ENCODE measurements around the gene RASL12.

- TF ChIP-seq POLR2A (IDR thresholded peaks at IDR 0.05) (no peak), EP300 (IDR thresholded peaks at IDR 0.05) (peak in 2 of 4 donors; percentile 67 to 81)
- TF ChIP-seq, protein P1, sequence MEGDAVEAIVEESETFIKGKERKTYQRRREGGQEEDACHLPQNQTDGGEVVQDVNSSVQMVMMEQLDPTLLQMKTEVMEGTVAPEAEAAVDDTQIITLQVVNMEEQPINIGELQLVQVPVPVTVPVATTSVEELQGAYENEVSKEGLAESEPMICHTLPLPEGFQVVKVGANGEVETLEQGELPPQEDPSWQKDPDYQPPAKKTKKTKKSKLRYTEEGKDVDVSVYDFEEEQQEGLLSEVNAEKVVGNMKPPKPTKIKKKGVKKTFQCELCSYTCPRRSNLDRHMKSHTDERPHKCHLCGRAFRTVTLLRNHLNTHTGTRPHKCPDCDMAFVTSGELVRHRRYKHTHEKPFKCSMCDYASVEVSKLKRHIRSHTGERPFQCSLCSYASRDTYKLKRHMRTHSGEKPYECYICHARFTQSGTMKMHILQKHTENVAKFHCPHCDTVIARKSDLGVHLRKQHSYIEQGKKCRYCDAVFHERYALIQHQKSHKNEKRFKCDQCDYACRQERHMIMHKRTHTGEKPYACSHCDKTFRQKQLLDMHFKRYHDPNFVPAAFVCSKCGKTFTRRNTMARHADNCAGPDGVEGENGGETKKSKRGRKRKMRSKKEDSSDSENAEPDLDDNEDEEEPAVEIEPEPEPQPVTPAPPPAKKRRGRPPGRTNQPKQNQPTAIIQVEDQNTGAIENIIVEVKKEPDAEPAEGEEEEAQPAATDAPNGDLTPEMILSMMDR (IDR thresholded peaks at IDR 0.05) = no peak
Measured at GRCh38 chr15:65089206-65089824, 21.5 kb upstream of the RASL12 start.
